ENCODE data around the gene PARD3.
A peak's percentile ranks its signal among the peaks of the same experiment; 100 is the strongest.
"Not testable (repeated sequence)": the region's sequence is repeated elsewhere in the genome, so short reads cannot be mapped to it uniquely, and the experiment has no call there.

PARD3 gene

GRCh38 chr10:34275626-34276130 is 539.4 kb downstream of the PARD3 start:
- no peak for DNase-seq
- ATAC-seq, result no peak
- H3K27ac Mint-ChIP-seq, result no peak overlapping the region
- peaks cover 10% of the 10 kb centered on the region for H3K4me1 Mint-ChIP-seq
- peaks cover 8% of the 10 kb centered on the region for H3K27me3 Mint-ChIP-seq
- H3K9me3 Mint-ChIP-seq, result peaks cover 0 to 6% of the 10 kb centered on the region in 2 donors
- no peak overlapping the region for H3K4me3 Mint-ChIP-seq

DNA sequence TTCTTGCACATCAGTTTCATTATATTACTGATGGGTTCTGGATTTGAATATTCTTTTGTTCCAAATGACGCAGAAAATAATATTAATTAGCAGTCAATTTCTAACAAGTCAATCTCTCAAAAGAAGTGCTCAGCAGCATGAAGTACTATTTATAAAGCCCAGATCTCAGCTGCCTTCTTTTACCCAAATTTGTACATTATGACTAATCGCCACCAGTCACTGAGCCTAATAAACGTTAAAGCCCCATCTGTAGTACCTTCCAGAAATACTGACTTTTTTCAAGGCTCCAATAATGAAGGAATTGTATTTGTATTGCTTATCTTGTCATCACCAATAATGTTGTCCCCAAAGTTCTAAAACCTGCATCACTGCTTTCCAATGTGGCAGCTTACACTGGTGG is 540.2 kb downstream of the PARD3 start:
- Mint-ChIP-seq H3K27ac (no peak overlapping the region), H3K27me3 (peaks cover 8% of the 10 kb centered on the region), H3K4me1 (peaks cover 5% of the 10 kb centered on the region), H3K4me3 (no peak overlapping the region), H3K9me3 (peaks cover 0 to 6% of the 10 kb centered on the region in 2 donors)
- DNase-seq (no peak), ATAC-seq (no peak)

DNA sequence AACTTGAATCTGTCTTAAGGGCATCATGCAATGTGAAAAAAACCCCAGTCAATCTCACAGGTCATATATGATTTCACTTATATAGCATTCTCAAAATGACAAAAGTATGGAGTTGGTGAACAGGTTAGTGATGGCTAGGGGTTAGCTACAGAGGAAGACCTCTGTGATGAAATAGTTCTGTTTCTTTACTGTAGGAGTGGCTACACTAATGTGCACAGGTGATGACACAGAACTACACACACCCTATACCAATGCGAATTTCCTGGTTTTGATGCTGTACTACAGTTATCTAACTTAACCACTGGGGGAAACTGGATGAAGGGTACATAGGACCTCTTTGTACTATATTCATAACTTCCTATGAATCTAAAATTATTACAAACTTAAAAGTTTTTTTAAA is 541.8 kb downstream of the PARD3 start:
- ATAC-seq (peak; percentile 60), DNase-seq (no peak)
- Mint-ChIP-seq H3K4me3 (no peak overlapping the region), H3K9me3 (peaks cover 0 to 6% of the 10 kb centered on the region in 2 donors), H3K27ac (no peak overlapping the region), H3K4me1 (peaks cover under 1% of the 10 kb centered on the region), H3K27me3 (peaks cover 2% of the 10 kb centered on the region)

GRCh38 chr10:34272316-34272715 is 542.8 kb downstream of the PARD3 start:
- Mint-ChIP-seq H3K9me3 (peaks cover 4 to 6% of the 10 kb centered on the region in 2 donors), H3K27me3 (no peaks in the 10 kb centered on the region), H3K4me3 (no peak overlapping the region), H3K27ac (no peak overlapping the region), H3K4me1 (no peaks in the 10 kb centered on the region)
- ATAC-seq (no peak), DNase-seq (no peak)

DNA sequence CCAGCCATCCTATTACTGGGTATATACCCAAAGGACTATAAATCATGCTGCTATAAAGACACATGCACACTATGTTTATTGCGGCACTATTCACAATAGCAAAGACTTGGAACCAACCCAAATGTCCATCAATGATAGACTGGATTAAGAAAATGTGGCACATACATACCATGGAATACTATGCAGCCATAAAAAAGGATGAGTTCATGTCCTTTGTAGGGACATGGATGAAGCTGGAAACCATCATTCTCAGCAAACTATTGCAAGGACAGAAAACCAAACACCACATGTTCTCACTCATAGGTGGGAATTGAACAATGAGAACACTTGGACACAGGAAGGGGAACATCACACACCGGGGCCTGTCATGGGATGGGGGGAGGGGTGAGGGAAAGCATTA is 546.7 kb downstream of the PARD3 start:
- H3K27ac Mint-ChIP-seq, H3K4me3 Mint-ChIP-seq, H3K4me1 Mint-ChIP-seq, ATAC-seq, H3K9me3 Mint-ChIP-seq, H3K27me3 Mint-ChIP-seq, DNase-seq: not testable (repeated sequence)

DNA sequence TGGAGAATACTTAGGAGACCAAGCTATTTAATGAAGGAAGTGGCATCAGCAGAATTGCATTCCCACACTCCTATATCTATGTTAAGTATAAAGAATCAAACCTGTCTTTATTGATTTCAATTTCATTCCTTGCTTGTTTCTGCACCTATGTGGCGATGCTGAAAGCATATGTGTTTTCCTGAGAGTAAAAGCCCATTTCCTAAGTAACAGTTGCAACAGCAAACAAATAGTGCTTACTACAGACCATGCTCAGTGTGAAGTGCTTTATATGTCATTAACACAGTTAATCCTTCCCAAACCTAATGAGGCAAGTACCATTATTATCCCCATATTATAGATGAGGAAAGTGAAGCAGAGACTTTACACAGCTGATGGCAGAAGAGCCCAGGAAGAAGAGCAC is 552.1 kb downstream of the PARD3 start:
- no peaks in the 10 kb centered on the region for H3K4me1 Mint-ChIP-seq
- peaks cover 7% of the 10 kb centered on the region for H3K27me3 Mint-ChIP-seq
- H3K9me3 Mint-ChIP-seq, result peaks cover 0 to 4% of the 10 kb centered on the region in 2 donors
- no peak for ATAC-seq
- H3K4me3 Mint-ChIP-seq, result no peak overlapping the region
- DNase-seq, result no peak
- H3K27ac Mint-ChIP-seq, result no peak overlapping the region

GRCh38 chr10:34260904-34261303 is 554.2 kb downstream of the PARD3 start:
- no peaks in the 10 kb centered on the region for H3K4me1 Mint-ChIP-seq
- H3K27me3 Mint-ChIP-seq, result peaks cover 7% of the 10 kb centered on the region
- H3K4me3 Mint-ChIP-seq, result no peak overlapping the region
- ATAC-seq (no peak), DNase-seq (no peak)
- H3K27ac Mint-ChIP-seq, result no peak overlapping the region
- no peaks in the 10 kb centered on the region for H3K9me3 Mint-ChIP-seq

DNA sequence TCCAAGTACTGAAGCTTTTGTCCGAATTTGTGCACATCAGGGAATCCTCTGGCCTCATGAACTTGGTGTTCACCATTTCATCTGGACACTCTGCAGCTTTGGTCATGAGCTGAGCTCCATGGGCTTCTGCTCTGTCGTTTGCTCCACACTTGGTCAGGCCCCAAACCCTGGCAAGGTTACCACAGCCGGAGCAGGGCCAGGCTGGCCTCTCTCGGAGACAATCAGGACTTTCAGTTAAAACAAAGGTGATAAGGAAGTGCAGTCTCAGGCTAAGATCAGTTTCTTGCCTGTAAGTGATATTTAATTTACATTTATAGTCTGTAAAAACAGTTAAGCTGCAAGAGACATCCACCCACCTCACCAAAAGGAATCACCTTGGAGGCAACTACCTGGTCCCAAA is 558.9 kb downstream of the PARD3 start:
- H3K4me3 Mint-ChIP-seq, result no peak overlapping the region
- DNase-seq (no peak), ATAC-seq (no peak)
- no peak overlapping the region for H3K27ac Mint-ChIP-seq
- H3K4me1 Mint-ChIP-seq, result peaks cover 16% of the 10 kb centered on the region
- peaks cover 7% of the 10 kb centered on the region for H3K27me3 Mint-ChIP-seq
- no peaks in the 10 kb centered on the region for H3K9me3 Mint-ChIP-seq

DNA sequence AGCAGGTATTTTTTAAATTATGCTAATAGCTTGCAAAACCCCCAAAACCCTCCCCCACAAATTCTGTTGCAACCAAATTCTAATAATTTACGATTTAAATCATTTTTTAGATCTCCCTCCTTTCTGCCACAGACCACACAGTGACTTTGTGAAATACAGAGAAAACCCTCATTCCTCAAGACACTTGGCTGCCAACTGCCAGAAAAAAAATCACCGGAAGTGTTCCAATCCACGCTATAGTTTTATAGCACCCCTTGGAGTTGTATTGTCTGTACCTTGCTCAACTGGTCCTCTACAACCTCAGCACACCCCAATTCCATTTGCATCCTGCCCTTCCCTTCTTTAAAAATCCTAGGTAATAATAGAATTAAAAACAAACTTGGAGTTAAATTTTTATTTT is 560.1 kb downstream of the PARD3 start:
- peaks cover 20% of the 10 kb centered on the region for H3K4me1 Mint-ChIP-seq
- H3K27ac Mint-ChIP-seq, result peak overlapping the region in 1 of 2 donors; percentile 7
- no peak overlapping the region for H3K4me3 Mint-ChIP-seq
- H3K9me3 Mint-ChIP-seq, result no peaks in the 10 kb centered on the region
- DNase-seq, result no peak
- peaks cover 7% of the 10 kb centered on the region for H3K27me3 Mint-ChIP-seq
- ATAC-seq, result no peak

GRCh38 chr10:34254596-34254995 is 560.5 kb downstream of the PARD3 start:
- DNase-seq, result peak; percentile 23 to 62
- ATAC-seq, result peak; percentile 96
- H3K4me1 Mint-ChIP-seq, result peaks cover 20% of the 10 kb centered on the region

DNA sequence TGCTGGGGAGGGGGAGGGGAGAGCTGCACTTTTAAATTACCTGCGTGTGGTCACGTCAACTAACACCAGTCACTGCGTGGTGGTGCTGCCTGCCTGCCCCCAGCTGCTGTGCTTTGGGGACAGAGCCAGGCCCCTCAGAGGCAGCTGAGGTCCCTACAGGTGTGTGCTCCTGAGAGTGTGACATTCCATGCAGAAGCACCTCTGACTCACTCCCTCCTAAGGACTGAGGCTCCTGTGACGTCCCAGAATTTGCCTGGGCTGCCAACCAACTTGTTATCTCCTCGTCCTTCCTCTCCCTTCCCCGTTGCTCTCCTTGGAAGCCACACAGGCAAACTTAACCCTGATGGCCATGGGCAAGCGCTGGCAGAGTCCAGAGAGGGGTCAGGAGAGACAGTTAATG is 563.0 kb downstream of the PARD3 start:
- Mint-ChIP-seq H3K27me3 (no peaks in the 10 kb centered on the region), H3K4me1 (peaks cover 20% of the 10 kb centered on the region), H3K9me3 (no peaks in the 10 kb centered on the region), H3K4me3 (no peak overlapping the region), H3K27ac (no peak overlapping the region)
- DNase-seq (no peak), ATAC-seq (no peak)

More at GRCh38 chr10:34254596-34254995, 560.5 kb downstream of the PARD3 start:
- peak overlapping the region in 1 of 2 donors; percentile 65 for H3K27ac Mint-ChIP-seq
- H3K27me3 Mint-ChIP-seq, result peaks cover 7% of the 10 kb centered on the region
- no peak overlapping the region for H3K4me3 Mint-ChIP-seq
- H3K9me3 Mint-ChIP-seq, result no peaks in the 10 kb centered on the region

DNA sequence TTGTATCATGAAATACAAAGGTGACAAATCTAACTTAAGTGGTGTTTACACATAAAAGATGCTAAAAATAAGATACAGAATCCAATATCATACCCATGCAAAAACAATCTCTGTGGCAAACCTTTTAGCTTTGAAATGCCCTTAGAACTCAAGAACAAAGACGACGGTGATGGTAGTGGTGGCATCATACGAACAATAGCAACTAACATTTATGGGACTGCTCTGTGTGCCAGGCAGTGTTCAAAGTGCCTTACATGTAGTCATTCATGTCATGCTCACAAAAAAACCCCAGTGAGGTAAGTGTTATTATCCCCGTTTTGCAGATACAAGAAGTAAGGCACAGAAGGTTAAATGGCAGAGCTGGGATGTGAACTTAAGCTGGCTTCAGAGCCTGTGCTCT is 563.9 kb downstream of the PARD3 start:
- ATAC-seq (peak; percentile 25), DNase-seq (no peak)
- Mint-ChIP-seq H3K4me3 (no peak overlapping the region), H3K27ac (no peak overlapping the region), H3K27me3 (no peaks in the 10 kb centered on the region), H3K4me1 (peaks cover 20% of the 10 kb centered on the region), H3K9me3 (no peaks in the 10 kb centered on the region)

DNA sequence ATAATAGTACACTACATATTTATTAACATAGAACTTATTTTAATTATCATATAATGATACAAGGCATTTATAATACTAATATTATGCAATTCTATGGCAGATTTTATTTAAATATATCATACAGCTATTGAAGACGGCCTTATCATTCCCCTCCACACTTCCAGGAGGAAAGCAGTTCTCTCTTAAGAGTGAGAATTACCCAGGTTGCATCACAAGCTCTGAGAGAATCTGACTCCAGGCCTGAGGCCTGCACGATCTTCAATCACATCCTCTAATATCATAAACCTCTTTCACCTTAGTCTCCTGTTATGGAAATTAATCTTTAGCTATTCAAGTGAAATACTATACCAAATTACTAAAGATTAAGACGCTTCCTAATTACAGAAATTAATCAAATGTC is 564.4 kb downstream of the PARD3 start:
- H3K27me3 Mint-ChIP-seq, result no peaks in the 10 kb centered on the region
- ATAC-seq, result no peak
- DNase-seq, result no peak
- H3K9me3 Mint-ChIP-seq, result no peaks in the 10 kb centered on the region
- H3K4me3 Mint-ChIP-seq, result no peak overlapping the region
- peaks cover 20% of the 10 kb centered on the region for H3K4me1 Mint-ChIP-seq
- H3K27ac Mint-ChIP-seq, result no peak overlapping the region

DNA sequence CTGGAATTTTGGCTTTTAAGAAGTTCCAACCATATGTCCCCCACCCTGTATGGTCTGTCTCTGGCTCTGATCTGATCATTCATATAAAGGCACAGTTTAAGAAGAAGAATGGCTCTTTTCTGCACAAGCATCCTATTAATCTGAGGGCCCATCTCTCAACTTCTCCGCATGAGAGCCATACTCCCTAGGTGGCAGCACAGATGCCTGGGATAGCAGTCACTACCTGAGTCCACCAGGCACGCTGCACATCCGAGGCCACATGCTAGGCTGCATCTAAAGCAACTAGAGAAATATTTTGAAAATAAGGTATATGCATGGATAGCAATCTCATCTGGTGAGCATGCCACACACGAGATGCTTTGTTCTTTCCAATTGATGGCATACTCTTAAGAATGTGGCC is 565.5 kb downstream of the PARD3 start:
- no peak for ATAC-seq
- no peak overlapping the region for H3K27ac Mint-ChIP-seq
- no peak for DNase-seq
- no peaks in the 10 kb centered on the region for H3K9me3 Mint-ChIP-seq
- H3K4me3 Mint-ChIP-seq, result no peak overlapping the region
- H3K27me3 Mint-ChIP-seq, result no peaks in the 10 kb centered on the region
- peaks cover 14% of the 10 kb centered on the region for H3K4me1 Mint-ChIP-seq

DNA sequence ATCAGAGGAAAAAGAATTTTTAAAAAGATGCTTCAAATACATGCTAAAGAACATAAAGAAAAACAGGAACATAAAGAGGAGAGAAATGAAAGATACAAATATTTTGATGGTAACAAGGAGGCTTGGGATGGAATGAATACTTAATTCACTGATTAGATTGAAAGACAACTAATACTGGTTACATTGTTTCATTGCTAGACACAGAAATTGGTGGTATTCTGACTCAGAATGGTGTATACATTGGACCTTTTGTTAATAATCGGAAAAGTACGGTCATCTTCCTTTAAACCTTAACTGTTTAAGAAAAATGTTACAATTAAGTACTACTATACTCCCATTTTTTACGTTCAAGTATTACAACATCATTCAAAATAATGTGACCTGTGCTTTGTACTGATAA is 567.5 kb downstream of the PARD3 start:
- no peaks in the 10 kb centered on the region for H3K27me3 Mint-ChIP-seq
- H3K4me1 Mint-ChIP-seq, result peaks cover 10% of the 10 kb centered on the region
- ATAC-seq (no peak), DNase-seq (no peak)
- H3K9me3 Mint-ChIP-seq, result no peaks in the 10 kb centered on the region
- H3K27ac Mint-ChIP-seq, result no peak overlapping the region
- no peak overlapping the region for H3K4me3 Mint-ChIP-seq

DNA sequence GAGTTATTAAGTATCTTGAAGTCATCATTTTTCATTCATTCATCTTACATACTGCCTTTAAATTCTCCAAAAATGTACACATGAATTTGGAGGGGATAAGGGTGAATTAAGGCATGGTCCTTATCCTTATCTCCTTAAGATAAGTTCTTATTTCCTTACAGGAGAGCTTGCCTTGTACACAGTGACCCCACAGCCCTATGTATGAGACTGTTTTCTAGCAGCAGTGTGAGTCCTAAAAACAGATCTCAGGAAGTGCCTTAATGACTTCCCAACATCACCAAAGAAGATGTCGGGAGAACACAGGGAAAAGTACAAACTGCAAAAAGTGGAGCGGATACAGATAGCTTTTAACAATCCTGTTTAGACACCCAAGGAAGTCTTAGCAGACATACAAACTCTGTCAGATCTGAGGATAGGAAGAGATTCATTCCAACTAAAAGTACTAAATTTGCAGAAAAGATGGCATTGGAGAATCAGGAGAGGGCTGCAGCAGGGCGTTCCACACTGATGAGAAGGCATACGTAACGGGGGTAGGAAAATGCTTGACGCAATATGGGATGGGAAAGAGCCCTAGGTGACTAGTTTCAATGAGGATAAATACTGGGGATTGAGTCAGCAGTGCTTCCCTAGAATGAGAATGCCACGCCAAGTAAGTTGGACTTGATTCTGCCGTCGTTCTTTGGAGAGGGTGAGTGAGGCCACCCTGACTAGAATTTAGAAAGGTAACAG is 570.2 kb downstream of the PARD3 start:
- no peak overlapping the region for H3K4me3 Mint-ChIP-seq
- H3K4me1 Mint-ChIP-seq, result no peaks in the 10 kb centered on the region
- DNase-seq, result no peak
- peaks cover 7% of the 10 kb centered on the region for H3K27me3 Mint-ChIP-seq
- no peaks in the 10 kb centered on the region for H3K9me3 Mint-ChIP-seq
- H3K27ac Mint-ChIP-seq, result no peak overlapping the region
- ATAC-seq, result no peak
